GM12878 (cell line): ENCODE measurements around the gene CALML5. TPM values are rescaled to one million over a fixed set of nuclear protein-coding genes. Genes with fewer than 3 reads are reported as not detected.

Experiments
- CREB1 ChIP-seq: IDR thresholded peaks from 2 replicates; pipeline ENCODE4 v1.6.1; 2012; ENCODE audit warnings: low read depth, mild to moderate bottlenecking, inconsistent platforms
- CREM ChIP-seq: IDR thresholded peaks from 2 replicates; pipeline ENCODE4 v1.6.1; 2014; ENCODE audit warnings: antibody characterized with exemption, low read depth
- ZBTB33 ChIP-seq: fragments of 450-650 bp; IDR thresholded peaks from 2 replicates; pipeline ENCODE4 v1.6.1; 2017; ENCODE audit warnings: mild to moderate bottlenecking
- polyA plus RNA-seq, 11 experiments: library from polyadenylated mRNA; depleted of rRNA in 4 of 11; unstranded in 6 of 11; stranded (reverse) in 5 of 11; fragments of >200 nt; fragmentation: Nextera tagmentation in 4 of 11; fragmentation: Illumina TruSeq in 1 of 11; extraction: Ambion mirVana in 4 of 11; extraction: Trizol in 1 of 11; gene quantifications; 1 replicate in 1 of 11; 2 replicates in 10 of 11; pipeline versions ENCODE4 v1.2.1 to v1.2.3, GENCODE V29; 2011 to 2016; ENCODE audit warnings: inconsistent platforms in 2 of 11, missing spikeins in 2 of 11, low read depth in 1 of 11
- total RNA-seq, 4 experiments: library from RNA; depleted of rRNA in 3 of 4; stranded (reverse); fragments of >200 nt in 3 of 4; fragmentation: Illumina TruSeq in 1 of 4; extraction: Trizol in 1 of 4; gene quantifications; 2 replicates each; pipeline versions ENCODE4 v1.2.1 to v1.2.3, GENCODE V29; 2013 to 2021

Gene CALML5
- total and polyA plus RNA-seq, 10 of the 15 experiments (the other 5 are each of a cell fraction or from before 2014, with no cell fraction given): not detected

- TF ChIP-seq ZBTB33 (no peak), CREB1 (no peak), CREM (no peak)
These were observed 50.1 kb downstream of the CALML5 start (continued) for GRCh38 chr10:5449227-5449626.

Other genes with a start within 250 kb of the CALML5 start
- not detected in 2 replicates for gene UCN3, start 134.6 kb downstream of the CALML5 start, total RNA-seq (2014; rRNA removed)
- not detected in 2 replicates for gene UCN3, start 134.6 kb downstream of the CALML5 start, total RNA-seq (2014; rRNA removed; fragmentation: Illumina TruSeq; extraction: Trizol)
- gene UCN3, start 134.6 kb downstream of the CALML5 start, total RNA-seq (2021): not detected in 2 replicates
- not detected in 2 replicates for gene UCN3, start 134.6 kb downstream of the CALML5 start, polyA plus RNA-seq (2011; rRNA removed)
- not detected in 2 replicates for gene UCN3, start 134.6 kb downstream of the CALML5 start, polyA plus RNA-seq (2014; fragmentation: Illumina TruSeq; extraction: Trizol)
- gene UCN3, start 134.6 kb downstream of the CALML5 start, polyA plus RNA-seq (2014; fragmentation: Nextera tagmentation; extraction: Ambion mirVana): not detected
- not detected in 2 replicates for gene UCN3, start 134.6 kb downstream of the CALML5 start, polyA plus RNA-seq (2014; rRNA removed)
- not detected for gene UCN3, start 134.6 kb downstream of the CALML5 start, polyA plus RNA-seq (2016; fragmentation: Nextera tagmentation; extraction: Ambion mirVana)
- not detected in 2 replicates for gene TUBAL3, start 94.7 kb downstream of the CALML5 start, total RNA-seq (2014; rRNA removed)
- gene TUBAL3, start 94.7 kb downstream of the CALML5 start, total RNA-seq (2014; rRNA removed; fragmentation: Illumina TruSeq; extraction: Trizol): not detected in 2 replicates
- not detected in 2 replicates for gene TUBAL3, start 94.7 kb downstream of the CALML5 start, total RNA-seq (2021)
- 0.03 TPM in 1 of 2 replicates, not detected in the other for gene TUBAL3, start 94.7 kb downstream of the CALML5 start, polyA plus RNA-seq (2011; rRNA removed)
- gene TUBAL3, start 94.7 kb downstream of the CALML5 start, polyA plus RNA-seq (2014; fragmentation: Illumina TruSeq; extraction: Trizol): 0.06 TPM in 1 of 2 replicates, not detected in the other
- gene TUBAL3, start 94.7 kb downstream of the CALML5 start, polyA plus RNA-seq (2014; fragmentation: Nextera tagmentation; extraction: Ambion mirVana): not detected
- gene TUBAL3, start 94.7 kb downstream of the CALML5 start, polyA plus RNA-seq (2014; rRNA removed): not detected in 2 replicates
- gene TUBAL3, start 94.7 kb downstream of the CALML5 start, polyA plus RNA-seq (2016; fragmentation: Nextera tagmentation; extraction: Ambion mirVana): not detected
- 17.8 and 22.2 TPM in 2 replicates for gene NET1, start 87.0 kb downstream of the CALML5 start, total RNA-seq (2014; rRNA removed)
- gene NET1, start 87.0 kb downstream of the CALML5 start, total RNA-seq (2014; rRNA removed; fragmentation: Illumina TruSeq; extraction: Trizol): 16.0 and 18.3 TPM in 2 replicates
- gene NET1, start 87.0 kb downstream of the CALML5 start, total RNA-seq (2021): 17.3 and 18.4 TPM in 2 replicates
- gene NET1, start 87.0 kb downstream of the CALML5 start, polyA plus RNA-seq (2011; rRNA removed): 18.5 and 22.2 TPM in 2 replicates
- 21.2 and 23.9 TPM in 2 replicates for gene NET1, start 87.0 kb downstream of the CALML5 start, polyA plus RNA-seq (2014; fragmentation: Illumina TruSeq; extraction: Trizol)
- 1 to 10 TPM; 6.5 to 8.9 TPM for gene NET1, start 87.0 kb downstream of the CALML5 start, polyA plus RNA-seq (2014; fragmentation: Nextera tagmentation; extraction: Ambion mirVana)
- 14.1 TPM in 2 replicates for gene NET1, start 87.0 kb downstream of the CALML5 start, polyA plus RNA-seq (2014; rRNA removed)
- gene NET1, start 87.0 kb downstream of the CALML5 start, polyA plus RNA-seq (2016; fragmentation: Nextera tagmentation; extraction: Ambion mirVana): 10 to 100 TPM; 21.9 to 22.7 TPM
- not detected in 2 replicates for gene CALML3, start 25.4 kb upstream of the CALML5 start, total RNA-seq (2014; rRNA removed)
- gene CALML3, start 25.4 kb upstream of the CALML5 start, total RNA-seq (2014; rRNA removed; fragmentation: Illumina TruSeq; extraction: Trizol): not detected in 2 replicates
- not detected in 2 replicates for gene CALML3, start 25.4 kb upstream of the CALML5 start, total RNA-seq (2021)
- not detected in 2 replicates for gene CALML3, start 25.4 kb upstream of the CALML5 start, polyA plus RNA-seq (2011; rRNA removed)
- gene CALML3, start 25.4 kb upstream of the CALML5 start, polyA plus RNA-seq (2014; fragmentation: Illumina TruSeq; extraction: Trizol): not detected in 2 replicates
- not detected for gene CALML3, start 25.4 kb upstream of the CALML5 start, polyA plus RNA-seq (2014; fragmentation: Nextera tagmentation; extraction: Ambion mirVana)
- gene CALML3, start 25.4 kb upstream of the CALML5 start, polyA plus RNA-seq (2014; rRNA removed): not detected in 2 replicates
- gene CALML3, start 25.4 kb upstream of the CALML5 start, polyA plus RNA-seq (2016; fragmentation: Nextera tagmentation; extraction: Ambion mirVana): not detected
- gene ASB13, start 167.0 kb upstream of the CALML5 start, total RNA-seq (2014; rRNA removed): 0.06 and 0.16 TPM in 2 replicates
- gene ASB13, start 167.0 kb upstream of the CALML5 start, total RNA-seq (2014; rRNA removed; fragmentation: Illumina TruSeq; extraction: Trizol): 0.23 and 0.36 TPM in 2 replicates
- 0.59 and 0.90 TPM in 2 replicates for gene ASB13, start 167.0 kb upstream of the CALML5 start, total RNA-seq (2021)
- 0.03 TPM in 1 of 2 replicates, not detected in the other for gene ASB13, start 167.0 kb upstream of the CALML5 start, polyA plus RNA-seq (2011; rRNA removed)
- 0.13 TPM in 1 of 2 replicates, not detected in the other for gene ASB13, start 167.0 kb upstream of the CALML5 start, polyA plus RNA-seq (2014; fragmentation: Illumina TruSeq; extraction: Trizol)
- gene ASB13, start 167.0 kb upstream of the CALML5 start, polyA plus RNA-seq (2014; fragmentation: Nextera tagmentation; extraction: Ambion mirVana): under 1 TPM in 1 of 2 experiments, not detected in 1; 0.02 TPM
- gene ASB13, start 167.0 kb upstream of the CALML5 start, polyA plus RNA-seq (2014; rRNA removed): 0.08 and 0.30 TPM in 2 replicates
- gene ASB13, start 167.0 kb upstream of the CALML5 start, polyA plus RNA-seq (2016; fragmentation: Nextera tagmentation; extraction: Ambion mirVana): under 1 TPM; 0.05 to 0.19 TPM
- gene TASOR2, start 185.3 kb upstream of the CALML5 start, total RNA-seq (2014; rRNA removed): 35.8 and 43.4 TPM in 2 replicates
- gene TASOR2, start 185.3 kb upstream of the CALML5 start, total RNA-seq (2014; rRNA removed; fragmentation: Illumina TruSeq; extraction: Trizol): 52.0 and 54.7 TPM in 2 replicates
- 49.4 and 49.5 TPM in 2 replicates for gene TASOR2, start 185.3 kb upstream of the CALML5 start, total RNA-seq (2021)
- 32.2 and 46.8 TPM in 2 replicates for gene TASOR2, start 185.3 kb upstream of the CALML5 start, polyA plus RNA-seq (2011; rRNA removed)
- 34.9 and 52.1 TPM in 2 replicates for gene TASOR2, start 185.3 kb upstream of the CALML5 start, polyA plus RNA-seq (2014; fragmentation: Illumina TruSeq; extraction: Trizol)
- gene TASOR2, start 185.3 kb upstream of the CALML5 start, polyA plus RNA-seq (2014; fragmentation: Nextera tagmentation; extraction: Ambion mirVana): 10 to 100 TPM in 1 of 2 experiments, 1 to 10 TPM in 1; 8.2 to 10.6 TPM
- gene TASOR2, start 185.3 kb upstream of the CALML5 start, polyA plus RNA-seq (2014; rRNA removed): 23.3 and 29.8 TPM in 2 replicates
- 10 to 100 TPM; 19.8 to 21.3 TPM for gene TASOR2, start 185.3 kb upstream of the CALML5 start, polyA plus RNA-seq (2016; fragmentation: Nextera tagmentation; extraction: Ambion mirVana)